Thoracic aorta (tissue), 2 donors: Measurements from ENCODE around the gene SFXN1. TPM values are rescaled to one million over a fixed set of nuclear protein-coding genes. Genes with fewer than 3 reads are reported as not detected.

Experiments used
- ATAC-seq: fragments of 150-250 bp; one replicate; pipeline ENCODE4 v1.8.0; 2017; ENCODE audit warnings: low read depth; ENCODE audit not compliant: insufficient number of reproducible peaks, low FRiP score
- DNase-seq: peaks from one replicate; pipeline ENCODE4 v3.0.0-alpha.2; 2020; ENCODE audit warnings: low spot score
- H3K27ac ChIP-seq, 2 donors: fragments of 200-600 bp; sonication (generic); 1 replicate in 1 of 2; 2 replicates in 1 of 2; pipeline ENCODE4 v1.5.1; 2016; ENCODE audit warnings: mild to moderate bottlenecking in 2 of 2, moderate library complexity in 2 of 2
- H3K27me3 ChIP-seq: fragments of 200-600 bp; sonication (generic); replicated peaks from 2 replicates; pipeline ENCODE4 v1.6.0; 2016; ENCODE audit warnings: mild to moderate bottlenecking; ENCODE audit not compliant: insufficient read depth
- H3K36me3 ChIP-seq: fragments of 200-600 bp; sonication (generic); one replicate; pipeline ENCODE4 v1.5.1; 2016
- H3K4me1 ChIP-seq, 2 donors: fragments of 200-600 bp; sonication (generic); 1 replicate in 1 of 2; 2 replicates in 1 of 2; pipeline versions ENCODE4 v1.5.1 to v1.6.0; 2016; ENCODE audit warnings: low read depth in 2 of 2, mild to moderate bottlenecking in 1 of 2; ENCODE audit not compliant: control insufficient read depth in 1 of 2
- H3K4me3 ChIP-seq: fragments of 200-600 bp; sonication (generic); 2 replicates; pipeline ENCODE4 v1.5.1; 2016; ENCODE audit warnings: mild to moderate bottlenecking
- H3K9me3 ChIP-seq: fragments of 200-600 bp; sonication (generic); 2 replicates; pipeline ENCODE4 v1.5.1; 2016
- CTCF ChIP-seq: fragments of 200-600 bp; sonication (generic); IDR thresholded peaks from one replicate; pipeline ENCODE4 v1.5.1; 2019; ENCODE audit warnings: antibody characterized with exemption
- total RNA-seq, 2 donors: library from RNA; depleted of rRNA; stranded (reverse); fragments of >200 nt; gene quantifications; one replicate each; pipeline versions ENCODE4 v1.1.0 to v1.2.3, GENCODE V29; 2016

The SFXN1 gene
- total RNA-seq, 2 donors from 2014 or later, result 22.9 to 50.8 TPM

GRCh38 chr5:175478008-175478383 is 364 bp upstream of the SFXN1 start:
- Histone ChIP-seq H3K27me3 (no peaks in the 10 kb centered on the region), H3K9me3 (no peaks in the 10 kb centered on the region), H3K4me1 (peaks cover 7 to 12% of the 10 kb centered on the region in 2 donors), H3K4me3 (peak overlapping the region; percentile 92), H3K27ac (peak overlapping the region; percentile 31 to 46), H3K36me3 (no peaks in the 10 kb centered on the region)
- DNase-seq (no peak), ATAC-seq (no peak)
- no peak for TF ChIP-seq CTCF

- TF ChIP-seq CTCF, result no peak
- no peak for DNase-seq
- Histone ChIP-seq H3K27me3 (no peaks in the 10 kb centered on the region), H3K9me3 (no peaks in the 10 kb centered on the region), H3K4me1 (peaks cover 7 to 12% of the 10 kb centered on the region in 2 donors), H3K27ac (peak overlapping the region in 1 of 2 donors; percentile 31), H3K4me3 (peak overlapping the region; percentile 92), H3K36me3 (no peaks in the 10 kb centered on the region)
- no peak for ATAC-seq
Observed at GRCh38 chr5:175479125-175479881, 943 bp downstream of the SFXN1 start.

- Histone ChIP-seq H3K9me3 (no peaks in the 10 kb centered on the region), H3K27ac (no peak overlapping the region), H3K27me3 (no peaks in the 10 kb centered on the region), H3K4me3 (no peak overlapping the region), H3K36me3 (no peaks in the 10 kb centered on the region), H3K4me1 (peaks cover 7 to 12% of the 10 kb centered on the region in 2 donors)
- ATAC-seq (no peak), DNase-seq (no peak)
- TF ChIP-seq CTCF, result no peak
Observed at GRCh38 chr5:175483337-175483736, 5.0 kb downstream of the SFXN1 start.

- Histone ChIP-seq H3K27me3 (no peaks in the 10 kb centered on the region), H3K27ac (no peak overlapping the region), H3K9me3 (no peaks in the 10 kb centered on the region), H3K4me3 (no peak overlapping the region), H3K36me3 (peaks cover 4% of the 10 kb centered on the region), H3K4me1 (peaks cover 6 to 7% of the 10 kb centered on the region in 2 donors)
- no peak for ATAC-seq
- DNase-seq, result no peak
- TF ChIP-seq CTCF, result no peak
Observed at GRCh38 chr5:175484322-175484721, 6.0 kb downstream of the SFXN1 start.

- H3K4me1 ChIP-seq, result peaks cover under 1 to 2% of the 10 kb centered on the region in 2 donors
- peaks cover 8% of the 10 kb centered on the region for H3K36me3 ChIP-seq
- H3K4me3 ChIP-seq, result no peak overlapping the region
- DNase-seq (no peak), ATAC-seq (no peak)
- no peaks in the 10 kb centered on the region for H3K9me3 ChIP-seq
- no peak overlapping the region for H3K27ac ChIP-seq
- no peak for TF ChIP-seq CTCF
- H3K27me3 ChIP-seq, result no peaks in the 10 kb centered on the region
Observed at GRCh38 chr5:175484829-175485228, 6.5 kb downstream of the SFXN1 start.
